ENCODE results near the gene MAEA.

The MAEA gene

DNA sequence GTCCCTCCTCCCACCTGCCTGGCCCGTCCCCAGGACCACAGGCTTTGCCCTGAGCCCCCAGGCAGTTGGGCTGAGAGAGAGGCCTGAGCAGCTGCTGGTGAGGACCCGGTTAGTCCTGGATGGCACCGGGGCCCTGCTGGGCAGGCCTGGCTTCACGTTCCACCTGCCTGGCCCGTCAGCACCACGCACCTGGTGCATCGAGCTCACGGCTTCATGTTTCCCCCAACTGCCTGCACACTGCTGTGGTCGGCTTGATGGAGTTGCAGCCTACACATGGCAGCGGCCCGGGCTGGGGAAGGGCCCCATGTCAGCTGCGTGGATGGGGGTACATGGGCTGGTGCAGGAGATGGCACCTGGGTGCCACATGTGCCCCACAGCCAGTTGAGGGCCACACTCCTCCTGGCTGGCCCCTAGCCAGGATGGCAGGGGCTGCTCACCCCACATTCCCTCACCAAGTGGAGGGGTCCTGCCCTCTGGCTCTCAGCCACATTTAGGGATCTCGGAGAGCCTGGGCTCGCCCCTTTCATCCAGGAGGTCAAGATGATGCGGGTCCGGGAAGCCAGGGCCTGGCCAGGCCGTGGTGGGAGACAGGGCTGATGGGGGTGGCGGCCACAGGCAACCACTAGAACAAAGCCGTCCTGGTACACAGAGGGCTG, 88.0 kb downstream of the MAEA start:
- no peak for TF ChIP-seq EZH2 (IDR thresholded peaks at IDR 0.05; ENCODE audit: borderline replicate concordance, low read length)
- TF ChIP-seq, protein P1, sequence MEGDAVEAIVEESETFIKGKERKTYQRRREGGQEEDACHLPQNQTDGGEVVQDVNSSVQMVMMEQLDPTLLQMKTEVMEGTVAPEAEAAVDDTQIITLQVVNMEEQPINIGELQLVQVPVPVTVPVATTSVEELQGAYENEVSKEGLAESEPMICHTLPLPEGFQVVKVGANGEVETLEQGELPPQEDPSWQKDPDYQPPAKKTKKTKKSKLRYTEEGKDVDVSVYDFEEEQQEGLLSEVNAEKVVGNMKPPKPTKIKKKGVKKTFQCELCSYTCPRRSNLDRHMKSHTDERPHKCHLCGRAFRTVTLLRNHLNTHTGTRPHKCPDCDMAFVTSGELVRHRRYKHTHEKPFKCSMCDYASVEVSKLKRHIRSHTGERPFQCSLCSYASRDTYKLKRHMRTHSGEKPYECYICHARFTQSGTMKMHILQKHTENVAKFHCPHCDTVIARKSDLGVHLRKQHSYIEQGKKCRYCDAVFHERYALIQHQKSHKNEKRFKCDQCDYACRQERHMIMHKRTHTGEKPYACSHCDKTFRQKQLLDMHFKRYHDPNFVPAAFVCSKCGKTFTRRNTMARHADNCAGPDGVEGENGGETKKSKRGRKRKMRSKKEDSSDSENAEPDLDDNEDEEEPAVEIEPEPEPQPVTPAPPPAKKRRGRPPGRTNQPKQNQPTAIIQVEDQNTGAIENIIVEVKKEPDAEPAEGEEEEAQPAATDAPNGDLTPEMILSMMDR (IDR thresholded peaks at IDR 0.05; ENCODE audit: low read length) = no peak

DNA sequence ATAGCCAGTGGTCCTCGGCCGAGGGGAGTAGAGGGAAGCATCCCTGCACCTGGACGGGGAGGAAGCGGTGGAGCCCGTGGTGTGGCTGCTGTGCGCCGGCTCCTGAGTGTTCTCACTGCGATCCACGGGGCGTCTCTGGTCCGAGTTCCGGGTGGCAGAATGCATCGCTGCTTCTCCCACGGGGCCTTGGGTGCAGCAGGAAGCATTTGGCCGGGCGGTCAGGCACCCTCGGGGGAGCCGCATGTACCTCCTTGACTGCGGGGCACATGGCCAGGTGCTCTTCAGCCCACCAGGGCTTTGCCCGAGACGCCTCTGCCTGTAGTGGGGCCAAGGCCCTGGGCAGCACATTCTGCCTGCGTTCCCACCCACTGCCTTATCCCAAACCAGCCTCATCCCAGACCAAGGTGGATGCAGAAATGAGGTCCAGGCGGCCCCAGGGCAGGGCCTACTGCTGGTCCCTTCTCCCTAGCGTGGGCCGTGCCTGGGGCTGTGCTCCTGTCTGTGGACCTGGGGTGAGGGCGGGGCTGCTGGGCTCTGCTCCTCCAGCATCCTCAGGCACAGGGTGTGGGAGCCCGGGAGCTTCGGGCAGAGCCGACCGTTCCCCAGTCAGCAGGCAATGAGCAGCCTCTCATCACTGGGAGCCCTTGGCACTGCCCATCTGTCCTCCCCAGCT, 89.0 kb downstream of the MAEA start:
- Histone ChIP-seq H3K36me3 (ENCODE audit: insufficient read depth, low read length) (no peaks in the 10 kb centered on the region), H3K79me2 (ENCODE audit: insufficient read depth, low read length) (no peaks in the 10 kb centered on the region), H3K27me3 (ENCODE audit: insufficient read depth, low read length) (no peaks in the 10 kb centered on the region), H3K9me2 (ENCODE audit: low read depth, low read length) (no peaks in the 10 kb centered on the region), H3K4me1 (ENCODE audit: insufficient read depth, low read length, severe bottlenecking) (no peaks in the 10 kb centered on the region), H3K27ac (ENCODE audit: low read depth, low read length, poor library complexity, severe bottlenecking) (no peak overlapping the region), H4K20me1 (ENCODE audit: insufficient read depth, low read length) (no peaks in the 10 kb centered on the region), H3K9ac (ENCODE audit: low read length) (no peak overlapping the region), H2AFZ (ENCODE audit: low read length) (no peak overlapping the region), H3K4me3 (ENCODE audit: low read depth, low read length, poor library complexity, severe bottlenecking) (no peak overlapping the region), H3F3A (ENCODE audit: insufficient read depth, low read length) (no peaks in the 10 kb centered on the region), H3K4me2 (ENCODE audit: low read length) (no peak overlapping the region), H3K9me3 (ENCODE audit: low read length) (no peaks in the 10 kb centered on the region)
- TF ChIP-seq, protein P1 (IDR thresholded peaks at IDR 0.05; ENCODE audit: low read length) = no peak
- no peak for TF ChIP-seq EZH2 (IDR thresholded peaks at IDR 0.05; ENCODE audit: borderline replicate concordance, low read length)

More for the DNA sequence above, 88.0 kb downstream of the MAEA start:
- no peak overlapping the region for H2AFZ ChIP-seq (ENCODE audit: low read length)
- H3F3A ChIP-seq (ENCODE audit: insufficient read depth, low read length) = no peaks in the 10 kb centered on the region
- H3K27ac ChIP-seq (ENCODE audit: low read depth, low read length, poor library complexity, severe bottlenecking) = no peak overlapping the region
- H3K9me3 ChIP-seq (ENCODE audit: low read length) = no peaks in the 10 kb centered on the region
- H3K36me3 ChIP-seq (ENCODE audit: insufficient read depth, low read length) = no peaks in the 10 kb centered on the region
- H3K9ac ChIP-seq (ENCODE audit: low read length) = no peak overlapping the region
- no peaks in the 10 kb centered on the region for H3K4me1 ChIP-seq (ENCODE audit: insufficient read depth, low read length, severe bottlenecking)
- H3K79me2 ChIP-seq (ENCODE audit: insufficient read depth, low read length) = no peaks in the 10 kb centered on the region
- H3K27me3 ChIP-seq (ENCODE audit: insufficient read depth, low read length) = no peaks in the 10 kb centered on the region
- H3K4me2 ChIP-seq (ENCODE audit: low read length) = no peak overlapping the region
- no peaks in the 10 kb centered on the region for H3K9me2 ChIP-seq (ENCODE audit: low read depth, low read length)
- H4K20me1 ChIP-seq (ENCODE audit: insufficient read depth, low read length) = no peaks in the 10 kb centered on the region
- no peak overlapping the region for H3K4me3 ChIP-seq (ENCODE audit: low read depth, low read length, poor library complexity, severe bottlenecking)

DNA sequence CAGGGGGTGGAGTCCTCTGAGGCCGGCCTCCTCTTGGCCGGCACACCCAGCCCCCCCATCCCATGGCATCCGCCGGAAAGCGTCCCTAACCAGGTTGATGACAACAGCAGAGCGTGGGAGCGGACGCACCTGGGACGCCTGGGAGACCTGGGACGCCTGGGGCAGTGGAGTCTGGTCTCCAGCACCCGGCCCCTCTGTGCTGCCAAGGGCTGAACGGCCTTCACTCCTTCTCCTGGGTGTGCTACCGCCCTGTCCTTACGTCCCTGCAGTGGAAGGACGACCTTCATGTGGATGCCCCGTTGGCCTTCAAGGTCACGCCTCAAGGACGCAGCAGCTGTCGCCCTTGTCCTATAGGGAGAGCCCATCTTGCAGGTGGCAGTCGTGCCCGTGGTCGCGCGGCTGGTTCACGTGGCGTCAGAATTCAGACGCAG, 89.7 kb downstream of the MAEA start:
- H4K20me1 ChIP-seq (ENCODE audit: insufficient read depth, low read length) = no peaks in the 10 kb centered on the region
- no peaks in the 10 kb centered on the region for H3K36me3 ChIP-seq (ENCODE audit: insufficient read depth, low read length)
- H3K9me3 ChIP-seq (ENCODE audit: low read length) = no peaks in the 10 kb centered on the region
- no peaks in the 10 kb centered on the region for H3K79me2 ChIP-seq (ENCODE audit: insufficient read depth, low read length)
- no peak overlapping the region for H3K9ac ChIP-seq (ENCODE audit: low read length)
- no peaks in the 10 kb centered on the region for H3K27me3 ChIP-seq (ENCODE audit: insufficient read depth, low read length)
- H3K9me2 ChIP-seq (ENCODE audit: low read depth, low read length) = no peaks in the 10 kb centered on the region
- TF ChIP-seq, protein P1 (IDR thresholded peaks at IDR 0.05; ENCODE audit: low read length) = no peak
- TF ChIP-seq EZH2 (IDR thresholded peaks at IDR 0.05; ENCODE audit: borderline replicate concordance, low read length) = no peak
- no peaks in the 10 kb centered on the region for H3F3A ChIP-seq (ENCODE audit: insufficient read depth, low read length)
- no peak overlapping the region for H3K4me3 ChIP-seq (ENCODE audit: low read depth, low read length, poor library complexity, severe bottlenecking)
- H3K4me1 ChIP-seq (ENCODE audit: insufficient read depth, low read length, severe bottlenecking) = no peaks in the 10 kb centered on the region
- H3K27ac ChIP-seq (ENCODE audit: low read depth, low read length, poor library complexity, severe bottlenecking) = no peak overlapping the region
- no peak overlapping the region for H2AFZ ChIP-seq (ENCODE audit: low read length)
- H3K4me2 ChIP-seq (ENCODE audit: low read length) = no peak overlapping the region

Measured in OCI-LY1 (cell line).